OCI-LY3 (cell line): Measurements from ENCODE around the gene UBL5.

Source experiments
- H2AFZ ChIP-seq: fragments of 200-600, 300-600 bp; shearing (Covaris generic); 2 replicates; pipeline ENCODE4 v1.6.0; 2014; ENCODE audit warnings: antibody characterized with exemption, low read depth, low read length
- H3K27ac ChIP-seq: fragments of 200-600, 300-600 bp; sonication (generic); 2 replicates; pipeline ENCODE4 v1.5.1; 2014; ENCODE audit warnings: mild to moderate bottlenecking, low read length, moderate library complexity, mixed read lengths
- H3K27me3 ChIP-seq: fragments of 200-600, 300-600 bp; sonication (generic); 2 replicates; pipeline ENCODE4 v1.6.1; 2014; ENCODE audit warnings: low read depth, low read length, mixed read lengths
- H3K36me3 ChIP-seq: fragments of 200-600, 300-600 bp; sonication (generic); replicated peaks from 2 replicates; pipeline ENCODE3; 2014; ENCODE audit warnings: low read depth, low read length, mixed read lengths
- H3K4me1 ChIP-seq: fragments of 300-600, 200-600 bp; sonication (generic); 2 replicates; pipeline ENCODE4 v1.6.1; 2014; ENCODE audit warnings: low read length, mixed read lengths
- H3K4me2 ChIP-seq: fragments of 200-600, 300-600 bp; sonication (generic); 2 replicates; pipeline ENCODE4 v1.6.1; 2014; ENCODE audit warnings: low read length, mixed read lengths
- H3K4me3 ChIP-seq: fragments of 300-600, 200-600 bp; sonication (generic); 2 replicates; pipeline ENCODE4 v1.5.1; 2014; ENCODE audit warnings: antibody characterized with exemption, mild to moderate bottlenecking, low read length, moderate library complexity
- H3K79me2 ChIP-seq: fragments of 300-600, 200-600 bp; shearing (Covaris generic); 2 replicates; pipeline ENCODE4 v1.6.1; 2014; ENCODE audit warnings: mild to moderate bottlenecking, low read length, mixed read lengths
- H3K9ac ChIP-seq: fragments of 300-600, 200-600 bp; shearing (Covaris generic); 2 replicates; pipeline ENCODE4 v1.6.0; 2014; ENCODE audit warnings: mild to moderate bottlenecking, low read length, moderate library complexity
- H3K9me3 ChIP-seq: fragments of 200-600, 300-600 bp; shearing (Covaris generic); 2 replicates; pipeline ENCODE4 v1.6.1; 2014; ENCODE audit warnings: low read length, mixed read lengths; ENCODE audit not compliant: insufficient read depth
- H4K20me1 ChIP-seq: fragments of 200-600, 300-600 bp; sonication (generic); 2 replicates; pipeline ENCODE4 v1.6.1; 2016; ENCODE audit warnings: low read length, mixed read lengths; ENCODE audit not compliant: insufficient read depth
- CTCF ChIP-seq: fragments of 200-600, 300-600 bp; sonication (generic); IDR thresholded peaks from 2 replicates; pipeline ENCODE4 v1.5.1; 2014; ENCODE audit warnings: antibody characterized with exemption, low read length, low read depth
- EZH2phosphoT487 ChIP-seq: fragments of 200-600 bp; shearing (Covaris generic); IDR thresholded peaks from 2 replicates; pipeline ENCODE4 v1.6.1; 2018; ENCODE audit warnings: antibody characterized with exemption, mixed run types, low read depth

UBL5 gene

GRCh38 chr19:9871626-9872338, 44.1 kb downstream of the UBL5 start:
- Histone ChIP-seq H4K20me1 (no peaks in the 10 kb centered on the region), H3K4me1 (peaks cover 2% of the 10 kb centered on the region; the same call in 1 of the 2 replicates), H3K27ac (no peak overlapping the region), H2AFZ (no peak overlapping the region), H3K4me3 (no peak overlapping the region), H3K9me3 (no peaks in the 10 kb centered on the region), H3K36me3 (no peaks in the 10 kb centered on the region), H3K9ac (no peak overlapping the region), H3K79me2 (no peaks in the 10 kb centered on the region), H3K27me3 (peaks cover 26% of the 10 kb centered on the region), H3K4me2 (no peak overlapping the region)
- TF ChIP-seq CTCF, result no peak
- TF ChIP-seq EZH2phosphoT487, result no peak

- Histone ChIP-seq H3K9ac (no peak overlapping the region), H2AFZ (no peak overlapping the region), H3K27ac (no peak overlapping the region), H3K79me2 (no peaks in the 10 kb centered on the region), H3K9me3 (no peaks in the 10 kb centered on the region), H3K27me3 (peaks cover 22% of the 10 kb centered on the region), H3K4me3 (no peak overlapping the region), H3K4me1 (no peaks in the 10 kb centered on the region), H3K4me2 (no peak overlapping the region), H4K20me1 (no peaks in the 10 kb centered on the region), H3K36me3 (no peaks in the 10 kb centered on the region)
- TF ChIP-seq EZH2phosphoT487 (no peak), CTCF (no peak)
Observed at GRCh38 chr19:9872618-9873242, 45.0 kb downstream of the UBL5 start.

GRCh38 chr19:9875031-9875627, 47.4 kb downstream of the UBL5 start:
- no peak for TF ChIP-seq EZH2phosphoT487
- H3K27me3 ChIP-seq, result peaks cover 9% of the 10 kb centered on the region
- no peaks in the 10 kb centered on the region for H4K20me1 ChIP-seq
- no peak overlapping the region for H3K4me2 ChIP-seq
- no peaks in the 10 kb centered on the region for H3K79me2 ChIP-seq
- peaks cover 4% of the 10 kb centered on the region; the same call in 1 of the 2 replicates for H3K4me1 ChIP-seq
- H3K4me3 ChIP-seq, result no peak overlapping the region
- H3K27ac ChIP-seq, result no peak overlapping the region
- H3K9ac ChIP-seq, result no peak overlapping the region
- H3K9me3 ChIP-seq, result no peaks in the 10 kb centered on the region
- H3K36me3 ChIP-seq, result no peaks in the 10 kb centered on the region
- no peak overlapping the region for H2AFZ ChIP-seq

GRCh38 chr19:9875796-9876195, 48.1 kb downstream of the UBL5 start:
- H3K9ac ChIP-seq, result no peak overlapping the region
- H3K4me3 ChIP-seq, result no peak overlapping the region
- no peaks in the 10 kb centered on the region for H3K36me3 ChIP-seq
- H3K4me1 ChIP-seq, result peaks cover 4% of the 10 kb centered on the region; the same call in 1 of the 2 replicates
- no peaks in the 10 kb centered on the region for H4K20me1 ChIP-seq
- H3K27ac ChIP-seq, result no peak overlapping the region
- H3K9me3 ChIP-seq, result no peaks in the 10 kb centered on the region
- H3K4me2 ChIP-seq, result no peak overlapping the region
- peaks cover 9% of the 10 kb centered on the region for H3K27me3 ChIP-seq
- H2AFZ ChIP-seq, result no peak overlapping the region
- H3K79me2 ChIP-seq, result no peaks in the 10 kb centered on the region
- TF ChIP-seq EZH2phosphoT487 (no peak), CTCF (no peak)
